WTC11 (cell line): ENCODE measurements around the gene UBE2E1. TPM values are rescaled to one million over a fixed set of nuclear protein-coding genes. Genes with fewer than 3 reads are reported as not detected.

Experiments
- ATAC-seq: fragments of 200-7000 bp; cut with Tn5 transposase; 2 replicates; pipeline ENCODE4 v1.10.0; 2021; ENCODE audit warnings: mild to moderate bottlenecking, moderate library complexity
- CTCF ChIA-PET: fragments of 300-600 bp; sonication (Branson Sonifier 250); formaldehyde crosslinking; loops from one replicate; lab custom pipeline; 2021; ENCODE audit warnings: antibody characterized with exemption; lab: Charles Lee
- POLR2A ChIA-PET: fragments of 350-600 bp; sonication (Branson Sonifier 250); formaldehyde crosslinking; loops from one replicate; lab custom pipeline; 2021; ENCODE audit warnings: antibody characterized with exemption; lab: Charles Lee
- DNase-seq: peaks from one replicate; pipeline ENCODE4 v3.0.0; 2021; ENCODE audit warnings: low spot score
- H3K27ac Mint-ChIP-seq: 2 replicates; pipeline ENCODE4 v1.8.0; 2021; ENCODE audit warnings: mixed read lengths
- H3K27me3 Mint-ChIP-seq: 2 replicates; pipeline ENCODE4 v1.8.0; 2021; ENCODE audit warnings: low read depth, mild to moderate bottlenecking, moderate library complexity, mixed read lengths
- H3K36me3 Mint-ChIP-seq: 2 replicates; pipeline ENCODE4 v1.8.0; 2021; ENCODE audit warnings: mixed read lengths
- H3K4me1 Mint-ChIP-seq: 2 replicates; pipeline ENCODE4 v1.8.0; 2022; ENCODE audit warnings: mixed read lengths
- H3K4me3 Mint-ChIP-seq: 2 replicates; pipeline ENCODE4 v1.8.0; 2021; ENCODE audit warnings: mild to moderate bottlenecking, moderate library complexity, mixed read lengths
- H3K9me3 Mint-ChIP-seq: 2 replicates; pipeline ENCODE4 v1.8.0; 2021; ENCODE audit warnings: mixed read lengths
- ATF1 ChIP-seq: sonication (generic); formaldehyde crosslinking; IDR thresholded peaks from 2 replicates; pipeline ENCODE4 v1.8.1; 2023; ENCODE audit warnings: mild to moderate bottlenecking, moderate library complexity, missing genetic modification reagents
- CREM ChIP-seq: sonication (generic); formaldehyde crosslinking; IDR thresholded peaks from 2 replicates; pipeline ENCODE4 v1.8.1; 2022; ENCODE audit warnings: mild to moderate bottlenecking, missing genetic modification reagents, moderate library complexity
- ELF4 ChIP-seq: sonication (generic); formaldehyde crosslinking; IDR thresholded peaks from 2 replicates; pipeline ENCODE4 v1.8.1; 2022; ENCODE audit warnings: low read depth, mild to moderate bottlenecking, moderate library complexity, missing genetic modification reagents
- ETV6 ChIP-seq: sonication (generic); formaldehyde crosslinking; IDR thresholded peaks from 2 replicates; pipeline ENCODE4 v1.8.1; 2022; ENCODE audit warnings: mild to moderate bottlenecking, missing genetic modification reagents
- GABPB1 ChIP-seq: sonication (generic); formaldehyde crosslinking; IDR thresholded peaks from 2 replicates; pipeline ENCODE4 v1.8.1; 2023; ENCODE audit warnings: mild to moderate bottlenecking, missing genetic modification reagents
- HMGA2 ChIP-seq: fragments of 250-450 bp; sonication (Bioruptor Pico); IDR thresholded peaks from 2 replicates; pipeline ENCODE4 v1.4.0; 2021; ENCODE audit warnings: mild to moderate bottlenecking, moderate library complexity
- KAT7 ChIP-seq: sonication (generic); formaldehyde crosslinking; IDR thresholded peaks from 2 replicates; pipeline ENCODE4 v1.8.1; 2023; ENCODE audit warnings: missing genetic modification reagents, mild to moderate bottlenecking, borderline replicate concordance
- PRRX2 ChIP-seq: fragments of 250-450 bp; sonication (Bioruptor Pico); IDR thresholded peaks from 2 replicates; pipeline ENCODE4 v1.8.0; 2021; ENCODE audit warnings: mild to moderate bottlenecking
- RELA ChIP-seq: sonication (generic); formaldehyde crosslinking; IDR thresholded peaks from 2 replicates; pipeline ENCODE4 v1.8.1; 2022; ENCODE audit warnings: missing genetic modification reagents, mild to moderate bottlenecking, borderline replicate concordance
- SOX15 ChIP-seq: fragments of 250-450 bp; sonication (Bioruptor Pico); IDR thresholded peaks from 2 replicates; pipeline ENCODE4 v1.9.0; 2021; ENCODE audit warnings: mild to moderate bottlenecking
- SP1 ChIP-seq: sonication (generic); formaldehyde crosslinking; conservative IDR thresholded peaks from 2 replicates; pipeline ENCODE4 v1.8.1; 2022; ENCODE audit warnings: missing genetic modification reagents
- TCF7 ChIP-seq: sonication (generic); formaldehyde crosslinking; IDR thresholded peaks from 2 replicates; pipeline ENCODE4 v1.8.0; 2022; ENCODE audit warnings: mild to moderate bottlenecking, low read depth, missing genetic modification reagents, moderate library complexity
- TEAD1 ChIP-seq: sonication (generic); formaldehyde crosslinking; IDR thresholded peaks from 2 replicates; pipeline ENCODE4 v1.8.0; 2022; ENCODE audit warnings: mild to moderate bottlenecking, missing genetic modification reagents
- ZBTB21 ChIP-seq: sonication (generic); formaldehyde crosslinking; IDR thresholded peaks from 2 replicates; pipeline ENCODE4 v1.8.1; 2023; ENCODE audit warnings: mild to moderate bottlenecking, missing genetic modification reagents, borderline replicate concordance
- ZNF232 ChIP-seq: sonication (generic); formaldehyde crosslinking; IDR thresholded peaks from 2 replicates; pipeline ENCODE4 v1.8.0; 2022; ENCODE audit warnings: mild to moderate bottlenecking, missing genetic modification reagents
- ZNF263 ChIP-seq: sonication (generic); formaldehyde crosslinking; IDR thresholded peaks from 2 replicates; pipeline ENCODE4 v1.8.1; 2022; ENCODE audit warnings: low read depth, mild to moderate bottlenecking, moderate library complexity, missing genetic modification reagents
- ZNF416 ChIP-seq: fragments of 250-450 bp; sonication (Bioruptor Pico); IDR thresholded peaks from 2 replicates; pipeline ENCODE4 v1.9.0; 2021; ENCODE audit warnings: mild to moderate bottlenecking, inconsistent platforms
- total RNA-seq: library from RNA; stranded (reverse); gene quantifications from 3 replicates; pipeline ENCODE4 v1.2.3, GENCODE V29; 2021
- TF ChIP-seq, protein P1 (sequence below): sonication (generic); formaldehyde crosslinking; IDR thresholded peaks from 2 replicates; pipeline ENCODE4 v1.8.1; 2023; ENCODE audit warnings: mild to moderate bottlenecking, missing genetic modification reagents
- TF ChIP-seq, protein P2 (sequence below): sonication (generic); formaldehyde crosslinking; IDR thresholded peaks from 2 replicates; pipeline ENCODE4 v1.8.1; 2022; ENCODE audit warnings: mild to moderate bottlenecking, missing genetic modification reagents, moderate library complexity, borderline replicate concordance
- TF ChIP-seq, protein P3 (sequence below): fragments of 200-600 bp; IDR thresholded peaks from 2 replicates; pipeline ENCODE4 v1.8.0; 2022; ENCODE audit warnings: antibody characterized with exemption
- TF ChIP-seq, protein P4 (sequence below): sonication (generic); formaldehyde crosslinking; IDR thresholded peaks from 2 replicates; pipeline ENCODE4 v1.8.0; 2022; ENCODE audit warnings: missing genetic modification reagents
- TF ChIP-seq, protein P5 (sequence below): sonication (generic); formaldehyde crosslinking; conservative IDR thresholded peaks from 2 replicates; pipeline ENCODE4 v1.8.1; 2023; ENCODE audit warnings: mild to moderate bottlenecking, low read depth, missing genetic modification reagents, moderate library complexity
- TF ChIP-seq, protein P6 (sequence below): fragments of 250-450 bp; sonication (Bioruptor Pico); IDR thresholded peaks from 2 replicates; pipeline ENCODE4 v1.9.0; 2021; ENCODE audit warnings: mild to moderate bottlenecking, borderline replicate concordance

Gene UBE2E1
- total RNA-seq, 1 experiment from 2014 or later: 121 TPM

DNA sequence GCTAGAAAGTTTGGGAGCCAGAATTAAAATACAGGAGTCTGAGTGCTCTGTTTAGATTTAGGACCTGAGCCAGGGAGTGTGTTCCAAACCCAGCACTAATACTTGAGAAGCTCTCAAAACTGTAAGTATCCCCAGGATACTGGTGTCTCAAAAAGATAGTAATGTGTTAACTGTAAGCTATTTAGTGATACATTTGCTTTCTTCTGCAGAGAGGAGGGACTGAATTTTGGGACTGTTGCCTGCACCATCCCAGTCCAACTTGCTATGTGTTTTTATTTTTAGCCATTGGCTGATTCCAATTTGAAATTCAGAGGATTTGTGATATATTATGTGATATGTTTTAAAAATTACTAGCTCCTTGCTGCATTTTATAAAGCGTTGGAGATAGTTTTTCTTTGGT lies 31.5 kb downstream of the UBE2E1 start:
- H3K36me3 Mint-ChIP-seq: no peaks in the 10 kb centered on the region

DNA sequence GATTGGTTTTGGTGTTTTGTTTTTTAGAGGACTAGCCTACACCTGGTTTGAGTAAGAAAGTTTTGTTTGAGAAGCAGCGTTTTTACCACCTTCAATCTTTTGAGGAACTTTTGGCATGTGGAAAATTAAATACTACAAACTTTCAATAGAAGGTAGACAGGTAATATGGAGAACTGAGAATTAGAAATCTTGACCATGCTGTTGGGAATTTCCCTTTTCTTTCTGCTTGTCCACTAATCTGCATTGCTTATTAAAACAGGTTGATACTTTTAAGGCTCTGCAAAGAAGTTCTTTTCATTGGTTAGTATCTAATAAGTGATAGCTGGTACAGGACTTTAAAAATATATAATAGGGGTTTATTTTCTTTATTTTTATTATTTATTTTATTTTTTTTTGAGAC lies 31.9 kb downstream of the UBE2E1 start:
- Mint-ChIP-seq H3K9me3 (no peaks in the 10 kb centered on the region), H3K4me3 (no peak overlapping the region), H3K27ac (peak overlapping the region; percentile 46), H3K4me1 (peaks cover 51% of the 10 kb centered on the region), H3K36me3 (no peaks in the 10 kb centered on the region), H3K27me3 (no peaks in the 10 kb centered on the region)
- ATAC-seq (no peak), DNase-seq (no peak)
- CTCF ChIA-PET: interaction anchor here (2.0 kb wide), 1 partner anchor 51 kb away, joined by 4 read pairs; no protein-coding TSS in a partner anchor
- POLR2A ChIA-PET: interaction anchor here (0.7 kb wide), 1 partner anchor 77 kb away, joined by 3 read pairs; no protein-coding TSS in a partner anchor
- TF ChIP-seq TEAD1: no peak
- TF ChIP-seq ZNF416 (CRISPR knock-in tag): no peak
- no peak for TF ChIP-seq ZNF232
- TF ChIP-seq, protein P1, sequence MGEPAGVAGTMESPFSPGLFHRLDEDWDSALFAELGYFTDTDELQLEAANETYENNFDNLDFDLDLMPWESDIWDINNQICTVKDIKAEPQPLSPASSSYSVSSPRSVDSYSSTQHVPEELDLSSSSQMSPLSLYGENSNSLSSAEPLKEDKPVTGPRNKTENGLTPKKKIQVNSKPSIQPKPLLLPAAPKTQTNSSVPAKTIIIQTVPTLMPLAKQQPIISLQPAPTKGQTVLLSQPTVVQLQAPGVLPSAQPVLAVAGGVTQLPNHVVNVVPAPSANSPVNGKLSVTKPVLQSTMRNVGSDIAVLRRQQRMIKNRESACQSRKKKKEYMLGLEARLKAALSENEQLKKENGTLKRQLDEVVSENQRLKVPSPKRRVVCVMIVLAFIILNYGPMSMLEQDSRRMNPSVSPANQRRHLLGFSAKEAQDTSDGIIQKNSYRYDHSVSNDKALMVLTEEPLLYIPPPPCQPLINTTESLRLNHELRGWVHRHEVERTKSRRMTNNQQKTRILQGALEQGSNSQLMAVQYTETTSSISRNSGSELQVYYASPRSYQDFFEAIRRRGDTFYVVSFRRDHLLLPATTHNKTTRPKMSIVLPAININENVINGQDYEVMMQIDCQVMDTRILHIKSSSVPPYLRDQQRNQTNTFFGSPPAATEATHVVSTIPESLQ: no peak
- TF ChIP-seq, protein P2, sequence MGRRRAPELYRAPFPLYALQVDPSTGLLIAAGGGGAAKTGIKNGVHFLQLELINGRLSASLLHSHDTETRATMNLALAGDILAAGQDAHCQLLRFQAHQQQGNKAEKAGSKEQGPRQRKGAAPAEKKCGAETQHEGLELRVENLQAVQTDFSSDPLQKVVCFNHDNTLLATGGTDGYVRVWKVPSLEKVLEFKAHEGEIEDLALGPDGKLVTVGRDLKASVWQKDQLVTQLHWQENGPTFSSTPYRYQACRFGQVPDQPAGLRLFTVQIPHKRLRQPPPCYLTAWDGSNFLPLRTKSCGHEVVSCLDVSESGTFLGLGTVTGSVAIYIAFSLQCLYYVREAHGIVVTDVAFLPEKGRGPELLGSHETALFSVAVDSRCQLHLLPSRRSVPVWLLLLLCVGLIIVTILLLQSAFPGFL (CRISPR knock-in tag): no peak
- TF ChIP-seq, protein P3, sequence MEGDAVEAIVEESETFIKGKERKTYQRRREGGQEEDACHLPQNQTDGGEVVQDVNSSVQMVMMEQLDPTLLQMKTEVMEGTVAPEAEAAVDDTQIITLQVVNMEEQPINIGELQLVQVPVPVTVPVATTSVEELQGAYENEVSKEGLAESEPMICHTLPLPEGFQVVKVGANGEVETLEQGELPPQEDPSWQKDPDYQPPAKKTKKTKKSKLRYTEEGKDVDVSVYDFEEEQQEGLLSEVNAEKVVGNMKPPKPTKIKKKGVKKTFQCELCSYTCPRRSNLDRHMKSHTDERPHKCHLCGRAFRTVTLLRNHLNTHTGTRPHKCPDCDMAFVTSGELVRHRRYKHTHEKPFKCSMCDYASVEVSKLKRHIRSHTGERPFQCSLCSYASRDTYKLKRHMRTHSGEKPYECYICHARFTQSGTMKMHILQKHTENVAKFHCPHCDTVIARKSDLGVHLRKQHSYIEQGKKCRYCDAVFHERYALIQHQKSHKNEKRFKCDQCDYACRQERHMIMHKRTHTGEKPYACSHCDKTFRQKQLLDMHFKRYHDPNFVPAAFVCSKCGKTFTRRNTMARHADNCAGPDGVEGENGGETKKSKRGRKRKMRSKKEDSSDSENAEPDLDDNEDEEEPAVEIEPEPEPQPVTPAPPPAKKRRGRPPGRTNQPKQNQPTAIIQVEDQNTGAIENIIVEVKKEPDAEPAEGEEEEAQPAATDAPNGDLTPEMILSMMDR: no peak

More for the DNA sequence above, 31.5 kb downstream of the UBE2E1 start:
- ATAC-seq (no peak), DNase-seq (no peak)
- no peaks in the 10 kb centered on the region for H3K9me3 Mint-ChIP-seq
- H3K4me1 Mint-ChIP-seq: peaks cover 51% of the 10 kb centered on the region
- H3K4me3 Mint-ChIP-seq: no peak overlapping the region
- TF ChIP-seq GABPB1 (CRISPR knock-in tag): no peak
- no peak for TF ChIP-seq TCF7 (CRISPR knock-in tag)
- TF ChIP-seq, protein P4, sequence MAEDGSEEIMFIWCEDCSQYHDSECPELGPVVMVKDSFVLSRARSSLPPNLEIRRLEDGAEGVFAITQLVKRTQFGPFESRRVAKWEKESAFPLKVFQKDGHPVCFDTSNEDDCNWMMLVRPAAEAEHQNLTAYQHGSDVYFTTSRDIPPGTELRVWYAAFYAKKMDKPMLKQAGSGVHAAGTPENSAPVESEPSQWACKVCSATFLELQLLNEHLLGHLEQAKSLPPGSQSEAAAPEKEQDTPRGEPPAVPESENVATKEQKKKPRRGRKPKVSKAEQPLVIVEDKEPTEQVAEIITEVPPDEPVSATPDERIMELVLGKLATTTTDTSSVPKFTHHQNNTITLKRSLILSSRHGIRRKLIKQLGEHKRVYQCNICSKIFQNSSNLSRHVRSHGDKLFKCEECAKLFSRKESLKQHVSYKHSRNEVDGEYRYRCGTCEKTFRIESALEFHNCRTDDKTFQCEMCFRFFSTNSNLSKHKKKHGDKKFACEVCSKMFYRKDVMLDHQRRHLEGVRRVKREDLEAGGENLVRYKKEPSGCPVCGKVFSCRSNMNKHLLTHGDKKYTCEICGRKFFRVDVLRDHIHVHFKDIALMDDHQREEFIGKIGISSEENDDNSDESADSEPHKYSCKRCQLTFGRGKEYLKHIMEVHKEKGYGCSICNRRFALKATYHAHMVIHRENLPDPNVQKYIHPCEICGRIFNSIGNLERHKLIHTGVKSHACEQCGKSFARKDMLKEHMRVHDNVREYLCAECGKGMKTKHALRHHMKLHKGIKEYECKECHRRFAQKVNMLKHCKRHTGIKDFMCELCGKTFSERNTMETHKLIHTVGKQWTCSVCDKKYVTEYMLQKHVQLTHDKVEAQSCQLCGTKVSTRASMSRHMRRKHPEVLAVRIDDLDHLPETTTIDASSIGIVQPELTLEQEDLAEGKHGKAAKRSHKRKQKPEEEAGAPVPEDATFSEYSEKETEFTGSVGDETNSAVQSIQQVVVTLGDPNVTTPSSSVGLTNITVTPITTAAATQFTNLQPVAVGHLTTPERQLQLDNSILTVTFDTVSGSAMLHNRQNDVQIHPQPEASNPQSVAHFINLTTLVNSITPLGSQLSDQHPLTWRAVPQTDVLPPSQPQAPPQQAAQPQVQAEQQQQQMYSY (CRISPR knock-in tag): no peak
- TF ChIP-seq, protein P5, sequence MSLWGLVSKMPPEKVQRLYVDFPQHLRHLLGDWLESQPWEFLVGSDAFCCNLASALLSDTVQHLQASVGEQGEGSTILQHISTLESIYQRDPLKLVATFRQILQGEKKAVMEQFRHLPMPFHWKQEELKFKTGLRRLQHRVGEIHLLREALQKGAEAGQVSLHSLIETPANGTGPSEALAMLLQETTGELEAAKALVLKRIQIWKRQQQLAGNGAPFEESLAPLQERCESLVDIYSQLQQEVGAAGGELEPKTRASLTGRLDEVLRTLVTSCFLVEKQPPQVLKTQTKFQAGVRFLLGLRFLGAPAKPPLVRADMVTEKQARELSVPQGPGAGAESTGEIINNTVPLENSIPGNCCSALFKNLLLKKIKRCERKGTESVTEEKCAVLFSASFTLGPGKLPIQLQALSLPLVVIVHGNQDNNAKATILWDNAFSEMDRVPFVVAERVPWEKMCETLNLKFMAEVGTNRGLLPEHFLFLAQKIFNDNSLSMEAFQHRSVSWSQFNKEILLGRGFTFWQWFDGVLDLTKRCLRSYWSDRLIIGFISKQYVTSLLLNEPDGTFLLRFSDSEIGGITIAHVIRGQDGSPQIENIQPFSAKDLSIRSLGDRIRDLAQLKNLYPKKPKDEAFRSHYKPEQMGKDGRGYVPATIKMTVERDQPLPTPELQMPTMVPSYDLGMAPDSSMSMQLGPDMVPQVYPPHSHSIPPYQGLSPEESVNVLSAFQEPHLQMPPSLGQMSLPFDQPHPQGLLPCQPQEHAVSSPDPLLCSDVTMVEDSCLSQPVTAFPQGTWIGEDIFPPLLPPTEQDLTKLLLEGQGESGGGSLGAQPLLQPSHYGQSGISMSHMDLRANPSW (CRISPR knock-in tag): no peak
- no peak for TF ChIP-seq ETV6 (CRISPR knock-in tag)
- TF ChIP-seq CREM: no peak
- TF ChIP-seq ATF1 (CRISPR knock-in tag): no peak
- no peak for TF ChIP-seq ZNF263 (CRISPR knock-in tag)
- no peak for TF ChIP-seq PRRX2
- TF ChIP-seq ZBTB21 (CRISPR knock-in tag): no peak
- no peak for TF ChIP-seq ELF4 (CRISPR knock-in tag)
- no peak for TF ChIP-seq SP1 (CRISPR knock-in tag)
- TF ChIP-seq HMGA2: no peak
- TF ChIP-seq TEAD1: no peak
- TF ChIP-seq SOX15 (CRISPR knock-in tag): no peak
- no peak for TF ChIP-seq RELA
- TF ChIP-seq, protein P6, sequence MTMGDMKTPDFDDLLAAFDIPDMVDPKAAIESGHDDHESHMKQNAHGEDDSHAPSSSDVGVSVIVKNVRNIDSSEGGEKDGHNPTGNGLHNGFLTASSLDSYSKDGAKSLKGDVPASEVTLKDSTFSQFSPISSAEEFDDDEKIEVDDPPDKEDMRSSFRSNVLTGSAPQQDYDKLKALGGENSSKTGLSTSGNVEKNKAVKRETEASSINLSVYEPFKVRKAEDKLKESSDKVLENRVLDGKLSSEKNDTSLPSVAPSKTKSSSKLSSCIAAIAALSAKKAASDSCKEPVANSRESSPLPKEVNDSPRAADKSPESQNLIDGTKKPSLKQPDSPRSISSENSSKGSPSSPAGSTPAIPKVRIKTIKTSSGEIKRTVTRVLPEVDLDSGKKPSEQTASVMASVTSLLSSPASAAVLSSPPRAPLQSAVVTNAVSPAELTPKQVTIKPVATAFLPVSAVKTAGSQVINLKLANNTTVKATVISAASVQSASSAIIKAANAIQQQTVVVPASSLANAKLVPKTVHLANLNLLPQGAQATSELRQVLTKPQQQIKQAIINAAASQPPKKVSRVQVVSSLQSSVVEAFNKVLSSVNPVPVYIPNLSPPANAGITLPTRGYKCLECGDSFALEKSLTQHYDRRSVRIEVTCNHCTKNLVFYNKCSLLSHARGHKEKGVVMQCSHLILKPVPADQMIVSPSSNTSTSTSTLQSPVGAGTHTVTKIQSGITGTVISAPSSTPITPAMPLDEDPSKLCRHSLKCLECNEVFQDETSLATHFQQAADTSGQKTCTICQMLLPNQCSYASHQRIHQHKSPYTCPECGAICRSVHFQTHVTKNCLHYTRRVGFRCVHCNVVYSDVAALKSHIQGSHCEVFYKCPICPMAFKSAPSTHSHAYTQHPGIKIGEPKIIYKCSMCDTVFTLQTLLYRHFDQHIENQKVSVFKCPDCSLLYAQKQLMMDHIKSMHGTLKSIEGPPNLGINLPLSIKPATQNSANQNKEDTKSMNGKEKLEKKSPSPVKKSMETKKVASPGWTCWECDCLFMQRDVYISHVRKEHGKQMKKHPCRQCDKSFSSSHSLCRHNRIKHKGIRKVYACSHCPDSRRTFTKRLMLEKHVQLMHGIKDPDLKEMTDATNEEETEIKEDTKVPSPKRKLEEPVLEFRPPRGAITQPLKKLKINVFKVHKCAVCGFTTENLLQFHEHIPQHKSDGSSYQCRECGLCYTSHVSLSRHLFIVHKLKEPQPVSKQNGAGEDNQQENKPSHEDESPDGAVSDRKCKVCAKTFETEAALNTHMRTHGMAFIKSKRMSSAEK (CRISPR knock-in tag): no peak
- TF ChIP-seq KAT7 (CRISPR knock-in tag): no peak
- ChIA-PET POLR2A (no interaction called here), CTCF (interaction anchor here (2.0 kb wide), 1 partner anchor 51 kb away, joined by 4 read pairs; no protein-coding TSS in a partner anchor)
- H3K27me3 Mint-ChIP-seq: no peaks in the 10 kb centered on the region
- peak overlapping the region; percentile 46 for H3K27ac Mint-ChIP-seq
